ENCODE results near the gene EFR3B.

GRCh38 chr2:25169073-25169470 is 127.2 kb downstream of the EFR3B start:
- TF ChIP-seq CTCF (IDR thresholded peaks at IDR 0.05) (no peak), POLR2A (IDR thresholded peaks at IDR 0.05) (no peak)
